Stimulated activated CD4-positive, alpha-beta T cell treated with anti-CD3 and anti-CD28 coated beads, Interleukin-4, amount 100 ng/mL, for 24 hours (primary cell): ENCODE results near the gene SMAD7.

Experiments
- DNase-seq: peaks from one replicate; pipeline ENCODE4 v3.0.0-alpha.2; 2020

SMAD7 gene

GRCh38 chr18:48959921-48960920 lies 9.5 kb upstream of the SMAD7 start:
- DNase-seq = no peak

DNA sequence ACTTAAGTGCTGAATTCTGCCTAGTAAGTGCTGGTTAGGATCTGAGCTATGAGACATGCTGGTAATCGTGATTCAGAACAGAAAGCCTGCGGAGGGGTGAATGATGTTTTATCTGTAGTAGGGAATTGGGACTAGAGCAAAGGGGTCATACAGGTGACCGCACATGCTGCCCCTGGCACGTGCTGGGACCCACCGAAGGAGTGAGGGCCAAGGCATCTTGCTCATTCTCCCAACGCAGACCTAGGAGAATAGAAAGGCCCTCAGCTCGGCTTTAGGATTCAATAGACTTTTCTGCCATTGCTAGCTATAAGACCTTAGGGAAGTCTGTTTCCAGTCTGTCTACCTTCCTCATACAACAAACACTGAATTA lies 8.8 kb upstream of the SMAD7 start:
- DNase-seq = no peak

DNA sequence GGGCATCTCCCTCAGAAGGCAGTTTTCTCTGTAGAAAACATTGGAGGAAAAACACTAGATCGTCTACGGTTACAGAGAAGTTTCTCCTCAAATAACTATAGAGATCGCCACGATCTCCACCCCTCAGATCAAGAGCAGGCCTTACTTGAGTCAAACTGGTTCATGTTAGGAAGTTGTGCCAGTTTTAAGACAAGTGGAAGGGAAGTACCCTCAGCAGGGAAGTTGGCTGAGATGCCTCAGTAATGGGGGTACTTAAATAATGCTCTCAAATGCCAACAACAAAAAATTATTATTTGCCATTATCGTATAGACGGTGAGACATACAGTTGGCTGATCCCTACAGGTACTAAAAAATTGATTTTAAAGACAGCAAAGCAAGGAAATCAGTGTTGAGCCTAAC lies 8.2 kb upstream of the SMAD7 start:
- no peak for DNase-seq

DNA sequence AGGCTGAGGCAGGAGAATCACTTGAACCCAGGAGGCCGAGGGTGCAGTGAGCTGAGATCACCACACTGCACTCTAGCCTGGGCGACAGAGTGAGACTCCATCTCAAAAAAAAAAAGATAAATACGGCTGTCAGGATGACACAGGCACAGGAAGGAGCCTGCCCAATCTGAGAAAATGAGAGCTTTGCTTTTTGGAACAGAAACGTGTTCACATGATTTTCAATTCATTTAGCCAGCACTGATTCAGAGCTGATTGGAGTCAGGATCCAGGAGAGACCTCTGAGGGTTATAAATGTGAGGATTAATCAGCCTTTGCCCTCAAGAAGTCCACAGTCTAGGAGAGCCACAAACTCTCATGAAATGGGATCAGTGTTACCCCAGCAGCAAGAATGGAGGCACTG lies 6.9 kb upstream of the SMAD7 start:
- no peak for DNase-seq

- no peak for DNase-seq
Observed at GRCh38 chr18:48957136-48957535, 6.4 kb upstream of the SMAD7 start.

DNA sequence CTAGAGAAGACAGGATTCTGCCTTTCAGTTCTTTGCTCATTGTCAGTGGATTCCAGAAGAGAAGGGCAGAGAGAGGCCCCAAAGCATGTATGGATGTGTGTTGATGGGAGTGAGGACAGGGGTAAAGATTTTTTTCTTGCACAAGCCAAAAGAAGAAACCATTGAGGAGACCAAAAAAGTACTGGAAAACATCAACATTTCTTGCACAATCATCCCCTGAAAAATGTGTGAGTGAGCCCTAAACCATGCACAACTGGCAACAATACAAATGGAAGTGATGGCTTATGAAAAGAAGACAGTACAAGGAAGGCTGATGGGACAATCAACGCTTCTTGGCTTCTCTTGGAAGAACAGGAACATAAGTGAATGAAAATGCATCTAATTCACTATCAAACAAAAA lies 5.6 kb upstream of the SMAD7 start:
- no peak for DNase-seq

DNA sequence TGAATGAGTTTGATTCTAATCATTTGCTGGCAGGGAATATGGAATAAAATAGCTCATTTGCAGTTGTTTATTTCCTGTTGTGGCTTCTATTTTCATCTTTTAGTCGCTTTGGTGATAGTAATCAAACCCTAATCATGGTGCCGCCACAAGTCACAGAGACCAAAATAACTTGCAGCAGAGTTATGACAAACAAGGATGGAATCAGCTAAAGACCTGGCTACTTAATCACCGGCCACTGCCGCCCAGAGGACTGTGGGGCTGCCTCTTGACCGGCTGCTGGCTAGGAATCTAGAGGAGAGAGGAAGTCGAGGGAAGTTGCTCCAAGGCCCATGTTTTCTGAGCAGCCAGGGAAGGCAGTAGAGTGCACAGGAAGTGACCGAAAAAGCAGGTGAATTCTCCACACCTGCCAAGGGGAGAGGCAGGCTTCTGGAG lies 5.1 kb upstream of the SMAD7 start:
- no peak for DNase-seq

DNA sequence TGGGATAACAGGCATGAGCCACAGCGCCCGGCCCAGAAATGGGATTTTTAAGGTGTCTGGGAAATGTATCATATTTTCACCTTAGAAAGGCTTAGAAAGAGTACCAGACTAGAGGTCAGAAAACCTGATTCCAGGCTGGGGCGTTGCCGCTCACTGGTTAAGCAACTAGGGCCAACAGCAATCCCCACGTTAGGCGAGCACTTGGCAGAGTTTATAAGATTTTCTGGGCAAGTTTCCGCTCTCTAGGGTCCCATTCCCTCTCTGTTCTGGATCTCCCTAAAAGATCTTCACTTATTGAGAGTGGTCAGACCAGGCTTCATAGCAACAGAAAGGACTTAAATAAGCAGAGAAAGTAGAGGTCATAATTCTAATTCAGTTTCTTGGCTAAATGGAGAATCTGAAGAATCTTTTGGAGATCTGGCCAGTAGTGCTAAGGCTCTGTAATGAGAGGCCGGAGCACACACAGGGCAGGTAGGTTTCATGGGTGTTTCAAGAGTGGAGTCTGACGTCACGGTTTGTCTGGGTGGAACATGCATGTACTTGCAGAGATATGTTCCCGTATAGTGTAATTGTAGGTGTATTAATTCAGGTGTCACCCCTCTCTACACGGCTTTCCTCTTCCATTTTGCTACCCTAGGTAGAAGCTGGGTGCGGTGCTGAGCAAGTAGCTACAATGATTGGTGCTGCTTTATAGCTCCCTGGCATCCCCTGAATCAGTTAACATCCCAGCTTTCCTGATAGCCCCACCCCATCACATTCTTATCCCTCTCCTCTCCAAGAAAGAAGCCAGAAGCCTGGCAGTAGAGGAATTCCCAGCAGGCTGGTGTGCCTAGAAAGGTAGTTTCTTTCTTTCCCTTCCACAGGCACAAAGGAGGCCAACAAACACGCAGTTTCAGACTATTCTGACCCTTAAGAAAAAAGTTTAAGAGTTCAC lies 4.4 kb upstream of the SMAD7 start:
- no peak for DNase-seq

GRCh38 chr18:48953104-48953706 lies 2.4 kb upstream of the SMAD7 start:
- no peak for DNase-seq

DNA sequence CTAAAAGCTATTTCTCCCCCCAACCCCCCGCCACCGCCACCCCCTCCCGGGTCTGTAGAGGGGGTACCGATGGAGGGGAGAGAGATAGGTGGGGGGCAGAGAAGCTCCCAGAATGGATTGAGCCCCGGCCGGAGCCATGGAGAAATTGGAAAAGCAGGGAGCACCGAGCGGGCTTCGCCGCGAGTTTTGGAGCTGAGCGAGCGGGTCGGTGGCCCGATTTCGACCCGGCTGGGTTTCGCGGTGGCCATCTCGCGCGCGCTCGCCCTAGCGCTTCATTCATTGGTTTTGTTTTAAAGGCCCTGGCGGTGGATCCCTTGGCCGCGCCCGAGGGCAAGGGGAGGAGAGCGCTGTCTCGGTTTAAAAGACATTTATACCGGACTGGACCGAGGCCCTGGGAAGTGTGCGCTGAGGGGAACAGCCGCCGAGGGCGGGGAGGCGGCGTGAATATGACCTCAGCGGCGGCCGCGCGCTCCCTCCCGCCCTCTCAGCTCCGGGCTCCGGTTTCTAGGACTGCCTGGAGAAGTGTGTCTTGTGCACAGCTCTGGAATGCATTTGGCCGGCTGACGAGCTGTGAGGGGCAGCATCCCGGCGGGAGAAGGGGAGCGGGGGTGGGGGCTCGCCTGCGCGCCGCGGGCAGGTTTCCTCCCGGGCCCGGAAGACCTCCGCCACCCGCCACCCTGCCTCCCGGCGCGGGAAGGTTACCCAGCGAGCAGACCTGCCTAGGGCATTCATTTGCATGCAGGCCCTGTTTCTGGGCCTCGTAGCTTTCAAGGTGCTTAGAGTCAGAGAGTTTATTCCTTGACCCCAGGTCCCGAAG lies 1.7 kb upstream of the SMAD7 start:
- DNase-seq = peak; percentile 56

DNA sequence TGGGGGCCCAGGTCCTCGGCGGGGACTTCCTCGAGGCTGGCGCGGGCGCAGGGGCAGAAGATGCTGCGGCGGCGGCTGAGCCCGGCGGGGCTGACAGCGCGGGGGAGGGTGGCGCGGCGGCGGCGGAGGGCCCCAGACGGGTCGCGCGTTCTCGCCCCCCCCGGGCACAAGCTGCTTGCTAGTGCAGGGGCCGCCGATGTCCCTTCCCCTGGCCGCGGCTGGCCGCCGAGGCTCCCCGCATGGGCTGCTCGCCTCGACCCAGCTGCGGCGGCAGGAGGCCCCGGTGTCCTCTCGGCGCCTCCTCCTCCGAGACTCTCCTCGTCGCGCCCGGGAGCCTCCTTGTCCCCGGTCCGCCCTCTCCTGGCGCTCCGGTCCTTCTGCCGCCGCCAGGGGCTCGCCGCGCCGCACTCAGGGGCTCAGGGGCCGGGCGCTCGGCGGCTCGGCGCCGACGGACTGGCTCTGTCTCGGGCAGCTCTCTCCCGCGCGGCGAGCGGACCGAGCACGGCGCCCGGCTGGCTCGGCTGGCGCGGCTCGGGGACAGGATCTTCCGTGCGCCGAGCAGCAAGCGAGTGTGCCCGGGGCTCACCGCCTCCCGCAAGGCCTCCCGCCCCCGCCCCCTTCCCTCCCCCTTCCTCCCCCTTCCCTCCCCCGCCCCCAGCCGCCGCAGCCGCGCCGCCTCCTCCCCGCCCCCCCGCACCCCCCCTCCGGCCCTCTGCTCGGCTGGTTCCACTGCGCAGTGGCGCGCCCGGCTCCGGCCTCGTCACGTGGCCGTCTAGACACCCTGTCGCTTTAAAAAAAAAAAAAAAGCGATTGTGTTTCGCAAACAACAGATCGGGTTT lies 902 bp upstream of the SMAD7 start:
- DNase-seq = peak; percentile 75

- DNase-seq = peak; percentile 27
Observed at GRCh38 chr18:48949606-48950535, 894 bp downstream of the SMAD7 start.

DNA sequence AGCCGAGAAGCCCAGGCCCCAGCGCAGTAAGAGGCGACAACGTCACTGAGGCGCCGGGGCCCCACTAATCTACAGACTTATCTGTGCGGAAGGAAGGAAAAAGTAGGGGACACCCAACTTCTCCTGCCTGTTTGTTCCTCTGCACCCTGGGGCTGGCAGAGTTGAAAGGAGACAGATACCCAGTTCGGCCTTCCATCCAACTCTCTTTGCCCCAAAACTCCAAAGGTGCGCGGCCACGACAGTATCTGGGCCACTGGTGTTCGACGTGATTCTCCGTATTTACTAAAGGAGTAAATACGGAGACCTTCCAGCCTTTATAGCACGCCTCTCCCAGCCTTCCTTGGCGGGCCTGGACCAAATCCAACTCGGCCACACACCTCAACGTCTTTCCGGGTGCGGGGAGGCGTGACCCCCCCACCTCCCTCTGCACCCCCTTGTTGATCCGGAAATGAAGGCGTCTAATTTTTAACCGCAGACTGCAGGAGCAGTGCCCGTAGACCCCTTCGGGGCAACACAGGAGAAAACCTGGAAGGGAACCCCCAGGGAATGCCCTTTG lies 1.6 kb downstream of the SMAD7 start:
- peak; percentile 34 for DNase-seq

DNA sequence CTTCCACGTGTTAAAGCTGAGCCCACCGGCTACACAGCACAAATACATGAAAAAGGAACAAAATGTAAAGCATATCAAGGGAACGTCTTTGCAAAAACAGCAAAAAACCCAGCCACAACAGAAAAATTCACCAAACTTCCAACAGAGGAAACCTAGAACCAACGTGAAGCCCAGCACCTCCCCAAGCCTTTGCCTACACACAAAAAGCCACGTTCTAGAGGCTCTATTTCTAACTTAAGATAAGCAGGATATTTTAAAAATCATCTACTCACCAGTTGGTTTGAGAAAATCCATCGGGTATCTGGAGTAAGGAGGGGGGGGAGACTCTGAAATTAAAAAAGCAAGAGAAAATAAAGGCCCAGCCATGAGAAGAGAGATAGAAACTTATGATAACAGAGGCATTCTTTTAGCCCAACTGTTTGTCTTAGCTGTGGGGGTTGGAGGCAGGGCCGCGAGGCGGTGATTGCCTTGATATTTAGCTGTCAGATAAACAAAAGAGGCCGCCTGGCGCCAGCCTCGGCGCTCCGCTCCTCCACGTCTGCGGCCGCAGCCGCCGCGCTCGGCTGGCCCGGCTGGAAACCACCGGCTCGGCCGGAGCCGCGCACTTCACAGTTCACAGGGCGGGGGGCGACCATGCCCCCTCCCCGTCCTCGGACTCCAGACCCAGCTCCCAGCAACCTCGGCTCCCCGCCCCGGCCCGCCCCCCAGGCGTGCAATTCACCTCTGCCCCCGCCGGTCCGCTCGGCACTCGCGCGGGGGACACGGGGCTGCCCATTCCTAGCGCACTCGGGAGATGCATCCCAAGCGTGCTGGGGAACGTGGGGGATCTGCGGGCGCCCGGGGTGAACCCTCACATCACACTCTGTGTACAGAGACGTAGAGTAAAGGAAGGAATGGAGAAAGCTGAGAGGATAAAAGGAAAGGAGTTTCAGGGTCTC lies 2.4 kb downstream of the SMAD7 start:
- peak; percentile 46 for DNase-seq

DNA sequence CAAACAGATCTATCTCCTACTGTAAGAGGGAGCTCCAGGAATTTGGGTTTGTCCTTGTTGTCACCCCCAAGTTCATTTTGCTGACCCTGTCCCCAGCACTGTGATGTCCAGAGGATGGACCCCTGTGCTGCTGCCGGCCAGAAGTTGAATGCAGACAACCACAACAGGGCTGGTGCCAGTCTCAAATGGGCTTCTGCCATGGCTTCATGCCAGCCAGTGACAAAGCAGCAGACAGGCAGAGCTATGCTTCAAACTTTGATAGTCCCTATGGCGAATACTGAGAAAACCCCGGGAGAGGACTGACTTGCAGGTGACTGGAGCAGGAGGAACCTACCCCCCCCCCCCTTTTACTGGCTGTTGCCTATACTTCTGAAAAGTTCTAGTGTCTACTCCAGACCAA lies 3.2 kb downstream of the SMAD7 start:
- no peak for DNase-seq

- no peak for DNase-seq
Observed at GRCh38 chr18:48947092-48947491, 3.7 kb downstream of the SMAD7 start.

- DNase-seq = no peak
Observed at GRCh38 chr18:48946329-48946835, 4.4 kb downstream of the SMAD7 start.

GRCh38 chr18:48945953-48946217 lies 4.9 kb downstream of the SMAD7 start:
- DNase-seq = no peak

GRCh38 chr18:48944634-48945033 lies 6.1 kb downstream of the SMAD7 start:
- no peak for DNase-seq
